ENCODE measurements around the gene EPB41L4A. TPM values are rescaled to one million over a fixed set of nuclear protein-coding genes. Genes with fewer than 3 reads are reported as not detected.

Gene EPB41L4A
- polyA plus RNA-seq, 1 donor from 2014 or later = 7.4 TPM

DNA sequence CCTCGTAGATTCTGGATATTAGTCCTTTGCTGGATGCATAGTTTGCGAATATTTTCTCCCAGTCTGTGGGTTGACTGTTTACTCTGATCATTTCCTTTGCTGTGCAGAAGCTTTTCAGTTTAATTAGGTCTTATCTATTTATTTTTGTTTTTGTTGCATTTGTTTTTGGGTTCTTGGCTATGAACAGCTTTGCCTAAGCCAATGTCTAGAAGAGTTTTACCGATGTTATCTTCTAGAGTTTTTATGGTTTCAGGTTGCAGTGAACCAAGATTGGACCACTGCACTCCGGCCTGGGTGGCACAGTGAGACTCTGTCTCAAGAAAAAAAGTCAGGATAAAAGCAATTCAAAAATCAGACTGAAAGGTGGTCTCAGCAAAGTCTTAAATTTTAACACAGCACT lies 188.5 kb downstream of the EPB41L4A start:
- TF ChIP-seq SMC3 (conservative IDR thresholded peaks at IDR 0.05; ENCODE audit: poor library complexity) (no peak), MXI1 (conservative IDR thresholded peaks at IDR 0.05; ENCODE audit: poor library complexity, severe bottlenecking) (no peak), POLR2AphosphoS5 (IDR thresholded peaks at IDR 0.05) (no peak), EZH2 (IDR thresholded peaks at IDR 0.05; ENCODE audit: borderline replicate concordance, insufficient read depth, low read length, poor library complexity, severe bottlenecking) (no peak), TAF1 (IDR thresholded peaks at IDR 0.05; ENCODE audit: low read depth) (no peak)
- TF ChIP-seq, protein P1, sequence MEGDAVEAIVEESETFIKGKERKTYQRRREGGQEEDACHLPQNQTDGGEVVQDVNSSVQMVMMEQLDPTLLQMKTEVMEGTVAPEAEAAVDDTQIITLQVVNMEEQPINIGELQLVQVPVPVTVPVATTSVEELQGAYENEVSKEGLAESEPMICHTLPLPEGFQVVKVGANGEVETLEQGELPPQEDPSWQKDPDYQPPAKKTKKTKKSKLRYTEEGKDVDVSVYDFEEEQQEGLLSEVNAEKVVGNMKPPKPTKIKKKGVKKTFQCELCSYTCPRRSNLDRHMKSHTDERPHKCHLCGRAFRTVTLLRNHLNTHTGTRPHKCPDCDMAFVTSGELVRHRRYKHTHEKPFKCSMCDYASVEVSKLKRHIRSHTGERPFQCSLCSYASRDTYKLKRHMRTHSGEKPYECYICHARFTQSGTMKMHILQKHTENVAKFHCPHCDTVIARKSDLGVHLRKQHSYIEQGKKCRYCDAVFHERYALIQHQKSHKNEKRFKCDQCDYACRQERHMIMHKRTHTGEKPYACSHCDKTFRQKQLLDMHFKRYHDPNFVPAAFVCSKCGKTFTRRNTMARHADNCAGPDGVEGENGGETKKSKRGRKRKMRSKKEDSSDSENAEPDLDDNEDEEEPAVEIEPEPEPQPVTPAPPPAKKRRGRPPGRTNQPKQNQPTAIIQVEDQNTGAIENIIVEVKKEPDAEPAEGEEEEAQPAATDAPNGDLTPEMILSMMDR (IDR thresholded peaks at IDR 0.05; ENCODE audit: poor library complexity, severe bottlenecking) = no peak
- TF ChIP-seq, protein P2, sequence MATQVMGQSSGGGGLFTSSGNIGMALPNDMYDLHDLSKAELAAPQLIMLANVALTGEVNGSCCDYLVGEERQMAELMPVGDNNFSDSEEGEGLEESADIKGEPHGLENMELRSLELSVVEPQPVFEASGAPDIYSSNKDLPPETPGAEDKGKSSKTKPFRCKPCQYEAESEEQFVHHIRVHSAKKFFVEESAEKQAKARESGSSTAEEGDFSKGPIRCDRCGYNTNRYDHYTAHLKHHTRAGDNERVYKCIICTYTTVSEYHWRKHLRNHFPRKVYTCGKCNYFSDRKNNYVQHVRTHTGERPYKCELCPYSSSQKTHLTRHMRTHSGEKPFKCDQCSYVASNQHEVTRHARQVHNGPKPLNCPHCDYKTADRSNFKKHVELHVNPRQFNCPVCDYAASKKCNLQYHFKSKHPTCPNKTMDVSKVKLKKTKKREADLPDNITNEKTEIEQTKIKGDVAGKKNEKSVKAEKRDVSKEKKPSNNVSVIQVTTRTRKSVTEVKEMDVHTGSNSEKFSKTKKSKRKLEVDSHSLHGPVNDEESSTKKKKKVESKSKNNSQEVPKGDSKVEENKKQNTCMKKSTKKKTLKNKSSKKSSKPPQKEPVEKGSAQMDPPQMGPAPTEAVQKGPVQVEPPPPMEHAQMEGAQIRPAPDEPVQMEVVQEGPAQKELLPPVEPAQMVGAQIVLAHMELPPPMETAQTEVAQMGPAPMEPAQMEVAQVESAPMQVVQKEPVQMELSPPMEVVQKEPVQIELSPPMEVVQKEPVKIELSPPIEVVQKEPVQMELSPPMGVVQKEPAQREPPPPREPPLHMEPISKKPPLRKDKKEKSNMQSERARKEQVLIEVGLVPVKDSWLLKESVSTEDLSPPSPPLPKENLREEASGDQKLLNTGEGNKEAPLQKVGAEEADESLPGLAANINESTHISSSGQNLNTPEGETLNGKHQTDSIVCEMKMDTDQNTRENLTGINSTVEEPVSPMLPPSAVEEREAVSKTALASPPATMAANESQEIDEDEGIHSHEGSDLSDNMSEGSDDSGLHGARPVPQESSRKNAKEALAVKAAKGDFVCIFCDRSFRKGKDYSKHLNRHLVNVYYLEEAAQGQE (IDR thresholded peaks at IDR 0.05; ENCODE audit: borderline replicate concordance) = no peak
- H3K9ac ChIP-seq (ENCODE audit: low read length) = no peak overlapping the region
- no peaks in the 10 kb centered on the region for H3K9me2 ChIP-seq (ENCODE audit: insufficient read depth, low read length)
- H3K9me3 ChIP-seq (ENCODE audit: low read length) = no peaks in the 10 kb centered on the region
- H2AFZ ChIP-seq (ENCODE audit: low read depth, low read length) = no peak overlapping the region
- no peaks in the 10 kb centered on the region for H4K20me1 ChIP-seq (ENCODE audit: insufficient read depth)
- H3F3A ChIP-seq (ENCODE audit: insufficient read depth, low read length, poor library complexity, severe bottlenecking) = no peaks in the 10 kb centered on the region
- H3K4me2 ChIP-seq (ENCODE audit: low read length) = no peak overlapping the region
- H3K4me3 ChIP-seq (ENCODE audit: low read length) = no peak overlapping the region
- H3K27me3 ChIP-seq (ENCODE audit: insufficient read depth, low read depth, low read length) = no peaks in the 10 kb centered on the region
- no peaks in the 10 kb centered on the region for H3K36me3 ChIP-seq (ENCODE audit: insufficient read depth, low read length)
- no peak overlapping the region for H3K27ac ChIP-seq (ENCODE audit: low read length)
- H3K79me2 ChIP-seq (replicated peaks; ENCODE audit: insufficient read depth, low read length) = no peaks in the 10 kb centered on the region

DNA sequence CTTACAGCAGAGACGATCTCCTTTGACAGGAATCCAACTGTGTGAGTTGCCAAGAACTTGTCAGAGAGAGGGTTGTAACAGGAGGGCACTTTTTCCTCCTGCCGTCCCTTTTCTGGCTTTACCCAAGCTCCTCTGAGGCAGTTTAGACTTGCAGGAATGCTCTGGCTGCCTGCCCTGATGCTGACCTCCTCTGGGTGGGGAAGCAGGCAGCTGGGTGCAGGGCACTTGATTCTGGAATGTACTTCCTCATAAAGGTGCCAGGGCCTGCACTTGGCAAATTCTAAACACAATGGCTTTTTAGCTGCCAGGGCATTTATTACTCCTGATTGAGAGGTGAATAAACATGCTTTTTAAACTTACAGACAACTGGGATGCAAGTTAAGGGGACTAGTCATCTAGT lies 190.4 kb downstream of the EPB41L4A start:
- Histone ChIP-seq H3F3A (ENCODE audit: insufficient read depth, low read length, poor library complexity, severe bottlenecking) (no peaks in the 10 kb centered on the region), H3K9me3 (ENCODE audit: low read length) (no peaks in the 10 kb centered on the region), H3K27me3 (ENCODE audit: insufficient read depth, low read depth, low read length) (no peaks in the 10 kb centered on the region), H3K9me2 (ENCODE audit: insufficient read depth, low read length) (no peaks in the 10 kb centered on the region), H3K79me2 (replicated peaks; ENCODE audit: insufficient read depth, low read length) (no peaks in the 10 kb centered on the region), H3K36me3 (ENCODE audit: insufficient read depth, low read length) (no peaks in the 10 kb centered on the region), H4K20me1 (ENCODE audit: insufficient read depth) (no peaks in the 10 kb centered on the region), H3K4me2 (ENCODE audit: low read length) (no peak overlapping the region), H3K9ac (ENCODE audit: low read length) (no peak overlapping the region), H3K4me3 (ENCODE audit: low read length) (no peak overlapping the region), H3K27ac (ENCODE audit: low read length) (no peak overlapping the region), H2AFZ (ENCODE audit: low read depth, low read length) (no peak overlapping the region)
- TF ChIP-seq MXI1 (conservative IDR thresholded peaks at IDR 0.05; ENCODE audit: poor library complexity, severe bottlenecking) (no peak), RAD21 (conservative IDR thresholded peaks at IDR 0.05) (no peak), POLR2AphosphoS5 (IDR thresholded peaks at IDR 0.05) (no peak), EZH2 (IDR thresholded peaks at IDR 0.05; ENCODE audit: borderline replicate concordance, insufficient read depth, low read length, poor library complexity, severe bottlenecking) (no peak), EP300 (conservative IDR thresholded peaks at IDR 0.05; ENCODE audit: poor library complexity, severe bottlenecking) (no peak), TAF1 (IDR thresholded peaks at IDR 0.05; ENCODE audit: low read depth) (no peak), SMC3 (conservative IDR thresholded peaks at IDR 0.05; ENCODE audit: poor library complexity) (no peak)
- TF ChIP-seq, protein P2 (IDR thresholded peaks at IDR 0.05; ENCODE audit: borderline replicate concordance) = no peak
- TF ChIP-seq, protein P1 (IDR thresholded peaks at IDR 0.05; ENCODE audit: poor library complexity, severe bottlenecking) = no peak

Measured in neural cell (in vitro differentiated cells).